ENCODE results near the gene COG5. TPM values are rescaled to one million over a fixed set of nuclear protein-coding genes. Genes with fewer than 3 reads are reported as not detected.

COG5 gene
- total and polyA plus RNA-seq, 10 of the 15 experiments (the other 5 are each of a cell fraction or from before 2014, with no cell fraction given), result 5.5 to 27.9 (median 15.6) TPM

GRCh38 chr7:107209565-107209964, 354.2 kb downstream of the COG5 start (continued):
- no peak for TF ChIP-seq HDGF (IDR thresholded peaks at IDR 0.05)
- TF ChIP-seq RBBP5 (conservative IDR thresholded peaks at IDR 0.05), result no peak
- TF ChIP-seq LARP7 (IDR thresholded peaks at IDR 0.05), result no peak

GRCh38 chr7:107208563-107208962, 355.2 kb downstream of the COG5 start:
- no peak for ATAC-seq
- Histone ChIP-seq H3K4me3 (no peak overlapping the region), H2AFZ (ENCODE audit: control insufficient read depth, low read depth, low read length) (no peak overlapping the region), H3K4me1 (ENCODE audit: control insufficient read depth, insufficient read depth, low read length) (no peaks in the 10 kb centered on the region), H3K27ac (ENCODE audit: control insufficient read depth, insufficient read depth) (no peak overlapping the region), H3K4me2 (ENCODE audit: control insufficient read depth, insufficient read depth) (no peak overlapping the region), H3K36me3 (ENCODE audit: control insufficient read depth in 2 of 2, insufficient read depth in 2 of 2, low read length in 1 of 2) (peaks cover 2 to 10% of the 10 kb centered on the region in 2 experiments; a peak in 3 of 4 replicates), H4K20me1 (ENCODE audit: control insufficient read depth, insufficient read depth) (no peaks in the 10 kb centered on the region), H3K9me3 (replicated peaks; ENCODE audit: control insufficient read depth, insufficient read depth, low read length) (no peaks in the 10 kb centered on the region; the same call in 1 of the 3 replicates), H3K9ac (ENCODE audit: control insufficient read depth, insufficient read depth, low read length) (no peak overlapping the region), H3K27me3 (replicated peaks in 1 of 2; ENCODE audit: control insufficient read depth in 2 of 2, insufficient read depth in 2 of 2, low read length in 1 of 2) (no peaks in the 10 kb centered on the region), H3K79me2 (ENCODE audit: control insufficient read depth, insufficient read depth, low read length) (no peaks in the 10 kb centered on the region)
- CTCF ChIA-PET, result interaction anchor here (1.4 kb wide), 1 partner anchor 14 kb away, joined by 4 read pairs; no protein-coding TSS in a partner anchor
- intact Hi-C loops (cut with micrococcal nuclease; ENCODE audit: unreplicated experiment) (no loop called here), in situ Hi-C loops (cut with MboI) (loop anchor here (10.0 kb wide), 1 partner anchor 516 kb away; no protein-coding TSS in a partner anchor)
- no peak for TF ChIP-seq SRF (IDR thresholded peaks at IDR 0.05; ENCODE audit: low read depth in 2 of 2, low read length in 2 of 2)
- no peak for TF ChIP-seq RBBP5 (conservative IDR thresholded peaks at IDR 0.05)
- TF ChIP-seq ZNF217 (IDR thresholded peaks at IDR 0.05), result no peak
- no peak for TF ChIP-seq ZNF274 (IDR thresholded peaks at IDR 0.05; ENCODE audit: insufficient read depth, insufficient read length)
- TF ChIP-seq RFX5 (IDR thresholded peaks at IDR 0.05; ENCODE audit: low read depth, low read length), result no peak
- WGBS (ENCODE audit: insufficient coverage, insufficient replicate concordance, low lambda C conversion rate, missing lambda C conversion rate), result 88% methylated on average over 5 of the region's 5 CpGs
- no peak for DNase-seq (ENCODE audit: low read depth, low spot score)
- no peak for FAIRE-seq
- RAD21 ChIA-PET (ENCODE audit: unreplicated experiment), result interaction anchor here (0.6 to 1.2 kb wide), 2 partner anchors 40 to 1086 kb away, joined by 3 to 4 read pairs; partner anchors contain the start of gene HBP1
- BruUV-seq (replicated peaks), result no TSS peak
- SMC1A ChIA-PET (ENCODE audit: uncharacterized antibody, unreplicated experiment), result interaction anchor here (1.0 to 1.5 kb wide), 2 partner anchors 26 to 412 kb away, joined by 3 read pairs; no protein-coding TSS in a partner anchor
- POLR2A ChIA-PET, result no interaction called here
